Measurements from ENCODE around the gene CYP2B6.
"Not testable (repeated sequence)": the region's sequence is repeated elsewhere in the genome, so short reads cannot be mapped to it uniquely, and the experiment has no call there.

The CYP2B6 gene

GRCh38 chr19:40980743-40981442, 10.2 kb upstream of the CYP2B6 start:
- not testable (repeated sequence) for DNase-seq (ENCODE audit: low read depth, low spot score)

GRCh38 chr19:40981591-40981990, 9.5 kb upstream of the CYP2B6 start:
- DNase-seq (ENCODE audit: low read depth, low spot score), result no peak

- no peak for DNase-seq (ENCODE audit: low read depth, low spot score)
These were observed 8.4 kb upstream of the CYP2B6 start for GRCh38 chr19:40982594-40983101.

- DNase-seq (ENCODE audit: low read depth, low spot score), result peak; percentile 7
These were observed 1.6 kb upstream of the CYP2B6 start for GRCh38 chr19:40989453-40989852.

GRCh38 chr19:40995355-40995754, 4.3 kb downstream of the CYP2B6 start:
- DNase-seq (ENCODE audit: low read depth, low spot score), result no peak

- DNase-seq (ENCODE audit: low read depth, low spot score), result not testable (repeated sequence)
These were observed 7.9 kb downstream of the CYP2B6 start for GRCh38 chr19:40999018-40999417.

- no peak for DNase-seq (ENCODE audit: low read depth, low spot score)
These were observed 9.2 kb downstream of the CYP2B6 start for GRCh38 chr19:41000310-41000737.

GRCh38 chr19:41001243-41001971, 10.3 kb downstream of the CYP2B6 start:
- no peak for DNase-seq (ENCODE audit: low read depth, low spot score)

- DNase-seq (ENCODE audit: low read depth, low spot score), result not testable (repeated sequence)
These were observed 12.6 kb downstream of the CYP2B6 start for GRCh38 chr19:41003656-41004055.

- no peak for DNase-seq (ENCODE audit: low read depth, low spot score)
These were observed 18.7 kb downstream of the CYP2B6 start for GRCh38 chr19:41009700-41010235.

GRCh38 chr19:41013359-41013758, 22.3 kb downstream of the CYP2B6 start:
- DNase-seq (ENCODE audit: low read depth, low spot score), result no peak

- DNase-seq (ENCODE audit: low read depth, low spot score), result no peak
These were observed 23.6 kb downstream of the CYP2B6 start for GRCh38 chr19:41014643-41015042.

GRCh38 chr19:41016488-41017071, 25.5 kb downstream of the CYP2B6 start:
- DNase-seq (ENCODE audit: low read depth, low spot score), result no peak

GRCh38 chr19:41018736-41019290, 27.7 kb downstream of the CYP2B6 start:
- no peak for DNase-seq (ENCODE audit: low read depth, low spot score)

GRCh38 chr19:41019346-41019745, 28.3 kb downstream of the CYP2B6 start:
- no peak for DNase-seq (ENCODE audit: low read depth, low spot score)

GRCh38 chr19:41023193-41023592, 32.1 kb downstream of the CYP2B6 start:
- no peak for DNase-seq (ENCODE audit: low read depth, low spot score)

- no peak for DNase-seq (ENCODE audit: low read depth, low spot score)
These were observed 34.3 kb downstream of the CYP2B6 start for GRCh38 chr19:41025411-41025810.

- no peak for DNase-seq (ENCODE audit: low read depth, low spot score)
These were observed 34.8 kb downstream of the CYP2B6 start for GRCh38 chr19:41025871-41026270.

GRCh38 chr19:41027273-41027967, 36.3 kb downstream of the CYP2B6 start:
- no peak for DNase-seq (ENCODE audit: low read depth, low spot score)

GRCh38 chr19:41029524-41030432, 38.7 kb downstream of the CYP2B6 start:
- no peak for DNase-seq (ENCODE audit: low read depth, low spot score)
